ENCODE measurements around the gene ELP4. TPM values are rescaled to one million over a fixed set of nuclear protein-coding genes. Genes with fewer than 3 reads are reported as not detected.

Gene ELP4
- total RNA-seq, 2 experiments from 2014 or later, result 23.0 to 23.3 TPM

DNA sequence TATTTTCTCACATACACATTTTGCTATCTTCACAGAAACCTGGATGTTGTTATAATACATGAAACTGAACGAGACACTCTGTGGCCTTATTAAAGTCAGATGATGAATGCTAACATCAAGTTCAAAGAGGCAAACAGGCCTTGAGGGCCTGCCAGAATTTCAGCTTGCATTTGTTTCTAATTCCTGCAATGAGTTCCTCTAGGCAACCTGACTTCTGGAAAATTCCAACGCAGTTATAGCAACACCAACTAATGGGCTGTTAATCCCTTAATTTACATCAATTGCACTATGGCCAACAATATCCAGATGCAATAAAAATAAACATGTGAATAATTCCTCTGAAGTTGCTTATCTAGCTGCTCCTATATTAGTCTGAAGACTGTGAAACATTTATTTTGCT is 282.5 kb downstream of the ELP4 start:
- no peaks in the 10 kb centered on the region for H3K4me1 Mint-ChIP-seq (ENCODE audit: low read depth)
- DNase-seq (no peak), ATAC-seq (no peak)
- POLR2A ChIA-PET, result no interaction called here
- CTCF ChIA-PET, result no interaction called here
- peaks cover 38% of the 10 kb centered on the region for H3K27me3 Mint-ChIP-seq (ENCODE audit: low read depth)
- peaks cover 3% of the 10 kb centered on the region for H3K36me3 Mint-ChIP-seq (ENCODE audit: low read depth)
- H3K4me3 Mint-ChIP-seq, result no peak overlapping the region
- no peak overlapping the region for H3K27ac Mint-ChIP-seq
- H3K9me3 Mint-ChIP-seq (ENCODE audit: insufficient read depth), result no peaks in the 10 kb centered on the region

DNA sequence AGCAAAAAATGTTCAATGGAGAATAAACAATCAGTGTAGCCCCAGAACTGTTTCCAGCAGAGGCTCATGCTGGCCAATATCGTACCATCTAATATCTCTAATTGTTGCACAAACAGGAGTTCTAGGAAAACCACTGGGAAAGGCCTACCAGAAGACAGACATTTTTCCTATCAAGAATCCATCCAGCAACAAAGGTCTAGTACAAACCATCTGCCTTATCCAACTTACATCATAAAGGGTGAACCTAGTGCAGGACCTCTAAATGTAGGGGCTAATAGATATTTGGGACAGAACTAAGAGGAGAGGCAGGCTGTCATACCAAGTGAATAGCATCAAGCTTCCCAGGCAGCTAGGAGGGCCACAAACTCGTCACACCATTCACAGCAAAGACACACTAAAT is 282.9 kb downstream of the ELP4 start:
- Mint-ChIP-seq H3K27ac (no peak overlapping the region), H3K36me3 (ENCODE audit: low read depth) (peaks cover 3% of the 10 kb centered on the region), H3K4me1 (ENCODE audit: low read depth) (no peaks in the 10 kb centered on the region), H3K27me3 (ENCODE audit: low read depth) (peaks cover 41% of the 10 kb centered on the region), H3K9me3 (ENCODE audit: insufficient read depth) (no peaks in the 10 kb centered on the region), H3K4me3 (no peak overlapping the region)
- POLR2A ChIA-PET, result no interaction called here
- DNase-seq (no peak), ATAC-seq (no peak)
- CTCF ChIA-PET, result no interaction called here

DNA sequence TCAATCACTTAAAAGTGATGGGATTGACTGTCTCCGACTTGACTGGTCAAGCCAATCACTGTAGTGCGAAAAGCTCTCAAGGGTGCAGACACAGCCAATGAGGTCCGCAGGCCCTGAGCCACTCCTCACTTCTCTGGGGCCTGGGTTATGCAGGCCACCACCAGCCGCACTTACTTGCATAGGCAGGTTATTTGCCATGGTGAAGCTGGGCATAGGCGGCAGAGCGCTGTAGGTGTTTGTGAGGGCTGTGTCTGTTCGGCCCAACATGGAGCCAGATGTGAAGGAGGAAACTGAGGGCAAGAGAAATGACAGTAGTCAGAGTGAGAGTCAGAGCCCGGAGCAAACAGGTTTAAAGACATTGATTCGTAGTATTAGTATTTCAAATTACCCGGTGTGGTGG is 283.7 kb downstream of the ELP4 start:
- ChIA-PET POLR2A (no interaction called here), CTCF (no interaction called here)
- Mint-ChIP-seq H3K27ac (no peak overlapping the region), H3K4me3 (no peak overlapping the region), H3K9me3 (ENCODE audit: insufficient read depth) (no peaks in the 10 kb centered on the region), H3K36me3 (ENCODE audit: low read depth) (peaks cover 6% of the 10 kb centered on the region), H3K27me3 (ENCODE audit: low read depth) (peaks cover 45% of the 10 kb centered on the region), H3K4me1 (ENCODE audit: low read depth) (peaks cover 3% of the 10 kb centered on the region)
- no peak for DNase-seq
- no peak for ATAC-seq

DNA sequence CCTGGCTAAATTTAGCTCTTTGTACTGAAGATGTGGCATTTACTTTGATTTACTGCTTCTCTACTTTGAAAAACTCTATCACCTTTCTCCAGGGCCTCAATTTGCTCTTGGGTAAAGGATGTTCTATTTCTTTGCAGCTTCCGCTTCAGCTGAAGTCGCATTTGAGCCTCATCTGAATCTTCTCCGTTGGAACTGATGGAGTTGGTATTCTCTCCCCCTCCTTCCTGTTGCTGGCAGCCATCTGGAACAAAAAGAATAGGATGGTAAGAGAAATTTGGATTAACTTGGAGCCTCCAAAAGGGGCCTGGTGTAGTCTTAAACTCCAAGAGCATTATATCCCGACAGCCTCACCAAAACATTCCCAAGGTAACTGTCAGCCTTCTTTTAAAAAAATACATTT is 285.0 kb downstream of the ELP4 start:
- peaks cover 6% of the 10 kb centered on the region for H3K36me3 Mint-ChIP-seq (ENCODE audit: low read depth)
- ChIA-PET POLR2A (no interaction called here), CTCF (no interaction called here)
- H3K27me3 Mint-ChIP-seq (ENCODE audit: low read depth), result peaks cover 56% of the 10 kb centered on the region
- DNase-seq, result no peak
- H3K27ac Mint-ChIP-seq, result no peak overlapping the region
- no peaks in the 10 kb centered on the region for H3K9me3 Mint-ChIP-seq (ENCODE audit: insufficient read depth)
- H3K4me3 Mint-ChIP-seq, result no peak overlapping the region
- peaks cover 5% of the 10 kb centered on the region for H3K4me1 Mint-ChIP-seq (ENCODE audit: low read depth)
- no peak for ATAC-seq

DNA sequence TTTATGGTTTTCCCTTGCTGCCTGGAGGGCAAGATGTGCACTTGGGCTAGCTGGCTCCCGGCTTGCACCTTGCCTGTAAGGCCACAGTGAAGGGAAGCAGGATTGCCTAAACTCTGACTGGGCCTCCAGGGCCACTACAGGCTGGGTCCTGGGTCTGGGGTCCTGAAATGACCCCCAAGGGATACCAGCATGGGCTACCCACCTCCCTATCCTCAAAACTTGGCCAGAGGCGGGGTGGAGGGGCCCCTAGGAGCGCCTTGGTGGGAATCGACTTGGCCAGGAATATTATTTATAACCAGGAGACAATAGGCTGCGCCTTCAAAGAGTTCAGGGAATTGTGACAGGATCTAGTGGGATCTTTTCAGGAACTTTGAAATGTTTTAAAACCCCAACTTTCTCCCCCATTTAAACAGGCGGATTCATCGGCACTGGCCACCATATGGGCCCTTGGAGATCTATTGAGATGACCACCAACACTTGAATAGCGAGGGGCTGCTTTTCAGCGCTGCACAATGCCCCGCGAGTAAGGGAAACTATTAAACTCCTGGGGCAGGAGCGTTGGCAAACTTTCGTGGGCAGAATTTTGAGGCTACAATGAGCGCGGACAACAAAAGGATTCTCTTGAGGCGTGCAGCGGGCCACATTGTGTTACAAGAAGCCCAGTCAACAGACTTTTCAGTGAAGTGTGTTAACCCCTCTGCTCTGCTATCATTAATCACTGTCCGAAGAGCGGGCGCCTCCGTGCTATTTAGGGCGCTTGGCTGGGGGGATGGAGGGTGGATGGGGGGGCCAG is 286.3 kb downstream of the ELP4 start:
- no peak for ATAC-seq
- Mint-ChIP-seq H3K27me3 (ENCODE audit: low read depth) (peaks cover 62% of the 10 kb centered on the region), H3K9me3 (ENCODE audit: insufficient read depth) (no peaks in the 10 kb centered on the region), H3K27ac (no peak overlapping the region), H3K4me3 (no peak overlapping the region), H3K4me1 (ENCODE audit: low read depth) (peaks cover 12% of the 10 kb centered on the region), H3K36me3 (ENCODE audit: low read depth) (peaks cover 8% of the 10 kb centered on the region)
- CTCF ChIA-PET, result no interaction called here
- no peak for DNase-seq
- POLR2A ChIA-PET, result no interaction called here

DNA sequence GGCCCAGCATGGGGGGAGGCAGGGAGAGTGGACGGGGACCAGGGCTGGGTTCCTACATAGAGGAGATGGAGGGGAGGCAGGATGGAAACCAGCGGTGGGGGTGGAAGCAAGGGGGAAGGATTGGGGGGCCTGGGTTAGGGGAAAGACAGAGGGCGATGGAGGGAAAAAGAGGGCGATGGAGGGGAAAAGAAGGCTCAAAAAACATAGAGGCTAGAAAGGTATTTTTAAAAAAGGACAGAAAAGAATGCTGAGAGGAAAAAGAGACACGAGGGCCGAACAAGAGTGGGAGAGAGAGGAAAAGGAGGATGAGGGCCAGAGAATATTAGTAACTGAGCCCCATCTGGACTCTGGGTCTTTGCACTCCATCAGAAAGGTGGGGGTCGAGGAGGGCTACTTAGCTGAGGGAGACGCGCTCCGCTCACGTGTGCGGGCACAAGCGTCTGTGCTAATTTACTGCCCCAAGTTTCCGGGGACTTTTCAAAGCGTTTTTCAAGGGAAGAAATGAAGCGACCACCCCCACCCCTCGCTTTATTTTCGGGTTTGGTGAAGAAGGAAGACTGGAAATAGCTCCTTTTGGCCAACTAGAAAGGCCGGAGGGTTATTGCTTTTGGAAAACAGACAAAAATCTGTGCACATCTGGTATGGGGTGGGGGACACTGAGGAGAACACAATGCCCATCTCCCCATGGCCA is 287.1 kb downstream of the ELP4 start:
- ATAC-seq (no peak), DNase-seq (no peak)
- Mint-ChIP-seq H3K9me3 (ENCODE audit: insufficient read depth) (no peaks in the 10 kb centered on the region), H3K36me3 (ENCODE audit: low read depth) (peaks cover 8% of the 10 kb centered on the region), H3K27me3 (ENCODE audit: low read depth) (peaks cover 69% of the 10 kb centered on the region), H3K4me3 (no peak overlapping the region), H3K27ac (no peak overlapping the region), H3K4me1 (ENCODE audit: low read depth) (peaks cover 12% of the 10 kb centered on the region)
- CTCF ChIA-PET, result no interaction called here
- POLR2A ChIA-PET, result no interaction called here

DNA sequence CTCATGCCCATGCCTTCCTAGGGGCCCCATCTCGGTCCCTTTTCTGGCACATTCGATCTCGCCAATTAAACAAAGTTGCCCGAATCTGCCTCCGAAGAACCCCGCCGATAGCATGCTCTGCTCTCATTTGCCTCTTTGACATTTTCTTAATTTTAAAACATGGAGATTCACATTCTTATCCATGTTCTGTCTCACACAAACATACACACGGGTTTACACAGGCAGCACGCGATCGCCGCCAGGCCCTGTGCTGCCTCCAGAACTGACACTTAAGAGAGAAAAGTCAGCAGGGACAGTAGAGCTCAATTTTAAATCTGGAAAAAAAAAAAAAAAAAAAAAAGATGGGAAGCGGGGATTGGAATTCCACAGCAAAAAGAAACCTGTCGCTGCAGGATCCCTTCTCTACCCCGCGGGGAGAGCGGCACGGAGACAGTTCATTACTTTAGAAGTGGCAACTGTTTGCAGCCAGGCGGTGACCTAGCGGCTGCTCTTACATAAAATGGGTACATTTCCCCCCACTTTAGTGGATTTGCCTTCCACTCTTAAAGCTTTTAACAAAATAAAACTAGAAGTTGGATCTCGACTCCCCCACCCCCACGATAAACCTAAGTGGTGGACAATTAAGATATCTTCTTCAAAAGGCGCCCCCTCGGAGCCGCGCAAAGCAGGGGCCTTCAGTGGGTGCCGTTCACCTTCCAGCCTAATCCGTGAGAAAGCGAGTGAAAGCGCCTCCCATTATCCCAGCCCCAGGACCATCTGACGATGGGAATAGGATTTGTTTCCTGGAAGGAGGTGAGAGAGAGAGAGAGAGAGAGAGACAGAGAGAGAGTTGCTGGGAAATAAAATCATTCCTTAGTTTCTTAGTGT is 287.9 kb downstream of the ELP4 start:
- H3K27ac Mint-ChIP-seq, result peak overlapping the region; percentile 43
- CTCF ChIA-PET, result no interaction called here
- no peak overlapping the region for H3K4me3 Mint-ChIP-seq
- ATAC-seq (no peak), DNase-seq (no peak)
- POLR2A ChIA-PET, result interaction anchor here (0.6 kb wide), 1 partner anchor 225 kb away, joined by 3 read pairs; no protein-coding TSS in a partner anchor
- H3K36me3 Mint-ChIP-seq (ENCODE audit: low read depth), result peaks cover 8% of the 10 kb centered on the region
- H3K9me3 Mint-ChIP-seq (ENCODE audit: insufficient read depth), result no peaks in the 10 kb centered on the region
- H3K4me1 Mint-ChIP-seq (ENCODE audit: low read depth), result peaks cover 12% of the 10 kb centered on the region
- peaks cover 73% of the 10 kb centered on the region for H3K27me3 Mint-ChIP-seq (ENCODE audit: low read depth)

DNA sequence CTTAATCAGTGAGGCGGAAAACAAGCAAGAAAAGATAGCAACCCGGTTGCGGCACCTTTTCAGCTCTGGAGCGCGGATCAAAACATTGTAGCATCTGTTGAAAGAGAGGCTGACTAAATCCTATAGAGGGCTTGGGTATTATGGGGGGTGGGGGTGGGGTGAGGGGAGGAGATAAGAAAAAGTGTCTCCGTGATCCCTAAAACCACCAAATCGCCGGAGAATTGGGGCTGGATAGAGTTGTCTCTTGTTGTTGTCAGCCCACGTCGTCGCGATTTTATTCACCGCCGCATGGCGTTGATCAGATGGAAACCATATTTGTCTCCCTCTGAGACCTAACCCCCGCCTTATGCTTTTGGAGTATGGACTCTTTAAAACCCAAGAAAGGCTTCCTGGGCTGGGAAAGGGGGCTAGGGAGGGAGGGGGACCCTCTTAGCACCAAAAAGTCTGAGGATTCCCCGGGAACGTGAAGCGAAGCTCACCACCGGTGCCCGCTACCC is 288.5 kb downstream of the ELP4 start:
- H3K4me3 Mint-ChIP-seq, result no peak overlapping the region
- ChIA-PET CTCF (interaction anchor here (0.9 to 1.0 kb wide), 2 partner anchors 15 to 25 kb away, joined by 4 to 5 read pairs; no protein-coding TSS in a partner anchor), POLR2A (interaction anchor here (0.6 kb wide), 1 partner anchor 224 kb away, joined by 3 read pairs; no protein-coding TSS in a partner anchor)
- DNase-seq (no peak), ATAC-seq (no peak)
- H3K27ac Mint-ChIP-seq, result peak overlapping the region; percentile 43
- peaks cover 10% of the 10 kb centered on the region for H3K36me3 Mint-ChIP-seq (ENCODE audit: low read depth)
- peaks cover 73% of the 10 kb centered on the region for H3K27me3 Mint-ChIP-seq (ENCODE audit: low read depth)
- H3K4me1 Mint-ChIP-seq (ENCODE audit: low read depth), result peaks cover 14% of the 10 kb centered on the region
- no peaks in the 10 kb centered on the region for H3K9me3 Mint-ChIP-seq (ENCODE audit: insufficient read depth)

DNA sequence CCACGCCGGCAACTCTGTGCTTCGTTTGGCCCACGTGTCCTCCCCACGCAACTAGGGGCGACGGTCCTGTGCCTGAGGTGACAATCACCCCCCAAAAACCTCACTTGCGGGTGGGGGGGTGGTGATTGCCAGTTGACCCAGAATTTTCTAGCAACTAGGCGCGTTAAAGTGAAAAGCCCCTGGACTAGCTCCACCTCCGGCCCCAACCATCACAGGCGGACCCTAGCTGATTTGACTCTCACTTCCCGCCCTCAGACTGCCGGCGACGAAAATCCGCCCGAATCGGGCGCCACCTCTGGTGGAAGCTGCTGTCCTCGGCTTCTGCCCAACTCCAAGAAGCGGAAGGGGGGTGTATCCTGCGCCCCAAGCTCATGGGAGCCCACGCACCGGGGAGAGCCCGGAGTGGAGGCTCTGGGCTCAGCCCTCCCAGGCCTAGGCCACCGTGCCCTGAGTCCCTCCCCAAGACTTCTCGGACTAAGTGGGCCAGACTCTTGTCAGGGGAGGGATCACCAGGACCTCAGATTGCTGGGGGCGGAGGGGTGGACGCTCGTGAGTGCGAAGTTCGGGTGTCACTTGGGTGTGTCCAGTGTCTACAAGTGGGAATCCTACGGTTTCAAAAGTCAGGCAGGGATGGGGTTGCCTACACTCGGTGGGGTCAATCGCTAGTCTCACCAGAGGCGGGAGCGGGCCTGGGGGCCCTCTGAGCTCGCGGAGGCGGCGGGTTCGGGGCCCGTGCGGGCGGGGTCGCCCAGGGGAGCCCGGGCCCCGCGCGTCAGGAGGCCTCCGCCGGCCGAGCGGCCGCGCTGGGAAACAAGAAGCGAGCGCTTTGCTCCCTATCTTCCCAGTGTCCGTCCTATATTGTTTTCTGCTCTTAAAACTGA is 289.2 kb downstream of the ELP4 start:
- no peak for DNase-seq
- H3K4me1 Mint-ChIP-seq (ENCODE audit: low read depth), result peaks cover 21% of the 10 kb centered on the region
- no peak overlapping the region for H3K4me3 Mint-ChIP-seq
- no peaks in the 10 kb centered on the region for H3K9me3 Mint-ChIP-seq (ENCODE audit: insufficient read depth)
- no peak for ATAC-seq
- peaks cover 76% of the 10 kb centered on the region for H3K27me3 Mint-ChIP-seq (ENCODE audit: low read depth)
- POLR2A ChIA-PET, result no interaction called here
- peaks cover 15% of the 10 kb centered on the region for H3K36me3 Mint-ChIP-seq (ENCODE audit: low read depth)
- CTCF ChIA-PET, result interaction anchor here (0.9 to 1.0 kb wide), 2 partner anchors 14 to 24 kb away, joined by 4 to 5 read pairs; no protein-coding TSS in a partner anchor
- no peak overlapping the region for H3K27ac Mint-ChIP-seq

DNA sequence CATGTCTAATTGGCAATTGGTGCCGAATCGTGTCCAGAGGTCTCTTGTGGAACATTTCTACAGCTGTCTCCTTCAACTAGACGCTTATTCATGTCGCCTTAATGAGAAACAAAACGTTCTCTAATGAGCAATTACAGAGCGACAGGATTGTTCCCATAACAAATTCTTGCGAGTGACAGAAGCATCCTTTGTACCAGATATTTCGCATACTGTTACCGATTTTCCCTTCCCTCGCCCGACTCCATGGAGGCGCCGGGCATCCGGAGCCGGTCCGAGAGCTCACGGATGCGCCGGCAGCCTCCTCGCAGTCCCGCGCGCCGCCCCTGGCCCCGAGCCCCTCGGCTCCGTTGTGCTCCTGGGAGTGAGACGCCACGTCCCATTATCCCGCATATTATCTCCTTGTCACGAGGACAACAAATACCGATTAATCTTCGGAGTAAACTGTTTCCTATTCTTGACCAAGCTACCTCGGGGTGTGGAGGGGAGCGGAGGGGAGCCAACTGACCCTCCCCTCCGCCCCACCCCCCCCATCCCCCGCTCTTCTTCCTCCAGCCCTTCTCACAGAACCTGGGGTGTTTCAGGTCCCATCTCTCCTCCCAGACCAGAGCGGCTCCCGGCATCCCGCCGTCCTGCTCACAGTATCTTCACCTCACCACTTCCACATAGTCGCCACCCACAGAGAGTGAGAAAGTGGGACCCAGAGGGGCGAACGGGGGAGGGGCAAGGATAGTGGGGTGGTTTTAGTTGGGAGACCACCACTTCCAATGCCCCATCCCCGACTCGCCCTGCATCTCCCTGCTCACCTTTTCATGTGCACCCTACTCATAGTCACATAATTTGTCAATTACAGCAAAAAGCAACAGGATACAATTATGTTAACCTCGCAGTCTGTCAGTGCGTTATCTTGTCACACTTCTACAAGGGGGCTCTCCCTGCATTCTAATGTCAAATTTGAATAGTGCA is 290.1 kb downstream of the ELP4 start:
- CTCF ChIA-PET, result no interaction called here
- Mint-ChIP-seq H3K27ac (no peak overlapping the region), H3K4me3 (peak overlapping the region; percentile 2), H3K9me3 (ENCODE audit: insufficient read depth) (no peaks in the 10 kb centered on the region), H3K27me3 (ENCODE audit: low read depth) (peaks cover 78% of the 10 kb centered on the region), H3K36me3 (ENCODE audit: low read depth) (peaks cover 21% of the 10 kb centered on the region), H3K4me1 (ENCODE audit: low read depth) (peaks cover 30% of the 10 kb centered on the region)
- ATAC-seq (no peak), DNase-seq (no peak)
- POLR2A ChIA-PET, result no interaction called here

Data from activated CD8-positive, alpha-beta T cell treated with anti-CD3 and anti-CD28 coated beads, Interleukin-2, amount 10 ng/mL, durations not matched to agents 7 days and 5 days (primary cell).